SK-N-SH treated with all-trans-retinoic acid at 6 μM for 48 hours (cell line): ENCODE results near the gene CXXC5.

Experiments
- BACH2 ChIP-seq: fragments of 250-450 bp; sonication (Bioruptor Pico); IDR thresholded peaks from 2 replicates; pipeline ENCODE4 v1.9.0; 2021; ENCODE audit warnings: mild to moderate bottlenecking, borderline replicate concordance
- ESRRG ChIP-seq: fragments of 250-450 bp; sonication (Bioruptor Pico); IDR thresholded peaks from 2 replicates; pipeline ENCODE4 v1.6.1; 2021; ENCODE audit warnings: mild to moderate bottlenecking
- GLIS3 ChIP-seq: fragments of 250-450 bp; sonication (Bioruptor Pico); IDR thresholded peaks from 2 replicates; pipeline ENCODE4 v1.5.0; 2020; ENCODE audit warnings: mild to moderate bottlenecking, moderate library complexity
- PPARA ChIP-seq: fragments of 250-450 bp; sonication (Bioruptor Pico); IDR thresholded peaks from 2 replicates; pipeline ENCODE4 v1.5.0; 2020; ENCODE audit warnings: mild to moderate bottlenecking, borderline replicate concordance
- SNAI2 ChIP-seq: fragments of 250-450 bp; sonication (Bioruptor Pico); IDR thresholded peaks from 2 replicates; pipeline ENCODE4 v1.5.0; 2020; ENCODE audit warnings: mild to moderate bottlenecking, moderate library complexity
- TCF4 ChIP-seq: fragments of 250-450 bp; sonication (Bioruptor Pico); IDR thresholded peaks from 2 replicates; pipeline ENCODE4 v1.8.0; 2021; ENCODE audit warnings: mild to moderate bottlenecking, moderate library complexity, borderline replicate concordance
- ZNF565 ChIP-seq: fragments of 450-650 bp; formaldehyde crosslinking; conservative IDR thresholded peaks from 2 replicates; pipeline ENCODE4 v1.5.0; 2020; ENCODE audit warnings: low read depth, mild to moderate bottlenecking, moderate library complexity
- ZNF8 ChIP-seq: fragments of 450-650 bp; formaldehyde crosslinking; IDR thresholded peaks from 2 replicates; pipeline ENCODE4 v1.5.0; 2020; ENCODE audit warnings: mild to moderate bottlenecking, moderate library complexity

DNA sequence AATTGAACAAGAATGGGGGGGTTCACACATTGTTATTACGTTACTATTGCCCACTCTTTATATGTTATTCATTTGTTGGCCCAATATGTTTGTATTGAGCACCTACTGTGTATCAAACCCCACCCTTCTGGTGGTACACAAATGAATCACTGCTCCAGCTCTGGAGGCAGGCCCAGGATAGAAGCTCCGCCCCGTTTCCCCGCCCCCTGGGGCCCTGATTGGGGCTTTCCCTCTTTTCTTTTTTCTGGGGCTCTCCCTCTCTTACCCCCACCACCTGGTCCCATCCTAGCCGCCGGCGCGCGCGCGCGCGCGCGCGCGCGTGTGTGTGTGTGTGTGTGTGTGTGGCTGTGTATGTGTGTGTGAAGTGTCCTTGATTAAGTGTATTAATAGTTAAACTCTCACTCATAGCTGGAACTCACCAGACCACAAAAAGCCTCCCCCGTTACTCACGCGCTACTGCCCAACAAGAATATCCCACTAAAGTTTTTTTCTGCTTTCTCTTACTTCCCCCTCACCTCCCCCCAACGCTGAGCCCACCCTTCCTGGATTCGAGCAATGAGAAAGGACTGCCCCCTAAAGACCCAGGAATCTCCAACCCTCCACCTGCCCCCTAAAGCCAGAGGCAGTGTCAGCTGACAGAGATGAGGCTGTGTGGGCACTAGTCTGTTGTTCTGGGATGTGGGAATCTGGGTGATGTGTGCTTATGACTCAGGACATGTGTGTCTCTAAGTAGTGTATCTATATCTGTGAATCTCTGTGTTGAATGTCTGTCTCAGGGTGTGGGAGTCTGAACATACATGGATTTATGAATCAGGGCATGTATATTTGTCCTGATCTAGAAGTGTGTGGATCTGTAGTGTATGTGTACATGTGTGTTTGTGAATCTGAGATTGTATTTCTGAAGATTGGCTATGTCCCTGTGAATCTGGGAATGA lies 4.0 kb downstream of the CXXC5 start:
- TF ChIP-seq GLIS3: no peak
- no peak for TF ChIP-seq TCF4 (CRISPR knock-in tag)
- TF ChIP-seq PPARA: no peak
- no peak for TF ChIP-seq BACH2 (CRISPR knock-in tag)
- no peak for TF ChIP-seq ZNF8 (CRISPR knock-in tag)
- no peak for TF ChIP-seq ZNF565 (CRISPR knock-in tag)
- TF ChIP-seq SNAI2: no peak
- TF ChIP-seq ESRRG (CRISPR knock-in tag): no peak
